GM18867 (cell line): ENCODE measurements around the gene AGAP1.

Source experiments
- ATAC-seq: cut with Tn5 transposase; IDR thresholded peaks from one replicate; pipeline ENCODE4 v1.9.1; 2021; ENCODE audit warnings: mild to moderate bottlenecking, moderate library complexity; ENCODE audit not compliant: unreplicated experiment

Gene AGAP1

DNA sequence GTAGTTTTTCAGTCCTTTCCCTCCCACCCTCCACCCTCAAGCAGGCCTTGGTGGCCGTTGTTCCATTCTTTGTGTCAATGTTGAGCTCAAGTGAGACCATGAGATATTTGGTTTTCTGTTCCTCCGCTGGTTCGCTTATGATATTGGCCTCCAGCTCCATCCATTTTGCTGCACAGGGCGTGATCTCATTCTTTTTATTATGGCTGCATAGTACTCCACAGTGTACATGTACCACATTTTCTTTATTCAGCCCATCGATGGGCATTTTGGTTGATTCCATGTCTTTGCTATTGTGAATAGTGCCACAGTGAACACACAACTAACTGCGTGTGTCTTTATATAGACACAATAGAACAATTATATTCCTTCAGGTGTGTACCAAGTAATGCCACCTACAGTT is 14.1 kb downstream of the AGAP1 start:
- no peak for ATAC-seq

DNA sequence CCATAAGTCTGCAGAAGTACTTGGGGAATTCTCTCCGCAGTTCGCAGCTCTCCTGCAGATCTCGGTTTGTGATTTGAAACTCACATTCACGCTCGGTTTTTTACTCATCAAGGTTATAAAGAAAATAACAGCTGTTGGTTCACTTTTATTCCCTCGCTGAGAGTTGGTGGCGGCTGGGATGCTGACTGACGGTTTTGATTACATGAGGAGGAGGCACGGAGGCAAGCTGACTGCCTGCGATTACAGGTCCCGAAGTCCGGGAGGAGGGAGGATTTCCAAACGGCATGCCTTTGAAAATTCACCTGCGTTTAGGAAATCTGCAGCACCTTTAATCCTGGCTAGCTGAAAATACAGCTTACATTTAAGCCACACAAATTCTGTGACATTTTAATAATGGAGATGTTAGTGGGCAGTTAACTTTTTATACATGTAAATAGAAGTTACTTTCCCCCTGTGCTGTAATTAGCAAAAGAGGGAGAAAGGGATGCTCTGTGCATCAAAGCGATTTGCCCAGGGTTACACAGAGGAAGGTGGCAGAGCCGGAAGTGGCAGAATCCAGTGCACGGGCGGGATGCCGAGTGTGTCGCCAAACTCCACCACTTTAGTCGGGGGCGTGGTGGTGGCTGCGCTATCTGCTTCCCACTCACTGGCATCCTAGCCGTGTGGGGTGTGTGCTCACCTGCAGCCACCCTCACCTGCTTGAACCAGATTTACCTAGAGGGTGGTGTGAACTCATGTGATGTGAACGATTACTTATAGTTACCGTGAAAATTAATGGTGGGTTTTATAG is 14.7 kb downstream of the AGAP1 start:
- ATAC-seq: no peak

DNA sequence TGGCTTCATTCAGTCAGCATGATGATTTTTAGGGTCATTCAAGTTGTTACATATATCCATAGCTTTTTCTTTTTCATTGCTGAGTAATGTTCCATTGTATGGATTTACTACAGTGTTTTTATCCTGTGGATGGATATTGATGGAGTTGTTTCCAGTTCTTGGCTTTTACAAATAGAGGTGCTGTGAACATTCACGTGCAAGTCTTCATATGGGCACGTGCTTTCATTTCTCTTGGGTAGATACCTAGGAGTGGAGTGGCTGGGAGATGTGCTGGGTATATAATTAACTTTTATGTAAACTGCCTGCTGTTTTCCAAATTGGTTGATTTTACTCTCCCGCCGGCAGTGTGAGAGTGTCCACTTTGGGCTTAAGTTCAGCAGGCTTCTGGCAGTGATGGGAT is 16.5 kb downstream of the AGAP1 start:
- no peak for ATAC-seq

DNA sequence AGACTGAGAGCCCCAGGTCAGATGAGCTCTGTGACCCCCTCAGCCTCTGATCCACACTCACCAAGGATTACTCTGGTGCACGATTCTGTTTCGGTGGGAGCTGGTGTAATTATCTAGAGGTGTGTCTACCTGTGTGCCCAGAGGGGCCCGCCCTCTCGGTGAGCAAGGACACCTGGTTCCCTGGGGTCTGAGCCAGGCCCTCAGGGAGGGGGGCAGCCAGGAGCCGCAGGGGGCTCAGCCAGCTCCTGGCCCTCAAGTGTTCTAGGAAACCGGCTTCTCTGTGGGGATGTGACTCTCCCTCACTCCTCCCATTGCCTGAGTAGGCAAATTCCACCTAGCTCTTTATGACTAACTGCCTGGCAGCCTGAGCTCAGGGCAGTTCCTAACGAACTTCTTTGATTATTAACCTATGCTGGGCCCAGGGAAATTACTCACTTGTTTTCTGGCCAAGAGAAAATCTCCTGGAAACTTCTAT is 17.4 kb downstream of the AGAP1 start:
- ATAC-seq: no peak

DNA sequence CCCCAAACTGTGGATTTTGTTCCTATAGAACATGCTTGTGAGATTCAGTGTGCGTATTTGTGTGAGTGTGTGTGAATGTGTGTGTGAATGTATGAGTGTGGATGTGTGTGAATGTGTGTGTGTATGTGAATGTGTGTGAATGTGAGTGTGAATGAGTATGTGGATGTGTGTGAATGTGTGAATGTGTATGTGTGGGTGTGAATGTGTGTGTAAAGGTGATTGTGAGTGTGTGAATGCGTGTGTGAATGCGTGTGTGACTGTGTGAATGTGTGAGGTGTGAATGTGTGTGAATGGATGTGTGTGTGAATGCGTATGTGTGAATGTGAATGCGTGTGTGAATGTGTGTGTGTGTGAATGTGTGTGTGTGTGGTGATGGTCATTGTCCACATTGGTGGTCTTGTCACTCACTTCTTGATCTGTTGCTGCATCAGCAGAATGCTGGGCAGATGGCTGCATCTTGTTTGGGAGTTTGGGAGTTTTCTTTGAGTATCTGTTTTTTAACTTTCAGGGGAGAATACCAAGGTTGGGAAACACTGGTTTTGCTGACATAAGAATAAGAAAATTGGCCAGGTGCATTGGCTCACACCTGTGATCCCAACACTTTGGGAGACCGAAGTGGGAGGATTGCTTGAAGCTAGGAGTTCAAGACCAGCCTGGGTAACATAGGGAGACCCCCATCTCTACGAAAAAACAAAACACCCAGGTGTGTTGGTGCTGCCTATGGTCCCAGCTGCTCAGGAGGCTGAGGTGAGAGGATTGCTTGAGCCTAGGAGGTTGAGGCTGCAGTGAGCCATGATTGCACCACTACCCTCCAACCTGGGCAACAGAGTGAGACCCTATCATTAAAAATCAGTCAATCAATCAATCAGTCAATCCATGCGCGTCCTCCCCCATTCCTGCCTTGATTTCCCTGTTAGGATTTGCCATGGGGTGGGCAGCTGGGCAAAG is 18.2 kb downstream of the AGAP1 start:
- ATAC-seq: no peak

DNA sequence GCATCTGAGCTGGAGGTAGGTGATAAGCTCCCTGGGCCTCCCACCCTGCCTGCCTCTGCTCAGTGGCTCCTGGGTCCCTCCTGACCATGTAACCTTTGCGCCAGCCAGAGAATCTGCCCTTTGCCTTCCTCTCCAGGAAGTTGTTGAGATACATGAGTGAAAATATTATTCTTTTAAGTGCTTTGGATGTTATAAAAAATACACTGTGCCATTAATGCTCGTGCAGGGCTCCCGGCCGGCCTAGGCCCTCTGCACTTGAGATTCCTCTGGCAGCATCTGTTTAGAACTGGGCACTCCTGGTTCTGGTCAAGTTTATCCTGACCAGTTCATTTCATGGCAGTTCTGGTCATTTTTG is 18.8 kb downstream of the AGAP1 start:
- no peak for ATAC-seq

DNA sequence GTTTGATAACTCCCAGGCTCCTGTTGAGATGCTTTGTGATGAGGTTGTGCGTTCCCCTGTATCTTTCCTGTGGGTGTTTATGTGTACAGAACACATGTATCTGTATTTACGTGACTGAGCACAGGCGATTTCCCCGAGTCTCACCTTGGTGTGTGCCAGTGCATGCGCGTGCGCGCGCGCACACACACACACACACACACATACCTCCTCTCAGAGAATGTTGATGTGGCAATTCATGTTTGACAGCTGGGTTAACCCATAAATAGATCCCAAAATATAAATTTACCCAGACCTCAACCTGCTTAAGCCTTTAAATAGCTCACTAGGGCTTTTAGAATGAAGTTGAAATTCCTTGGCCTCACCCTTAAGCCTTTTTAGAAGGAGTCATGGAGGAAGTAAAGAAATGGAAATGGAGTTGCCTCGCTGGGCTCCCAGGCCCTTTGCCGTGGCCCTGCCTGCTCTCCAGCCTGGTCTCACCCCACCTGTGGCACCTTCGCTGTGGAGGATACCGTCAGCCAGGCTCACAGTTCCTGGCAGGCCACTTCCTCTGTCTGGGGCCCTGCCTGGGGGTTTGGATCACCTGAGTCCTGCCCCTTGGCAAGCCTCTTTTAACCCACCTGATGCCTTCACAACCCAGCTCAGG is 20.3 kb downstream of the AGAP1 start:
- ATAC-seq: no peak

DNA sequence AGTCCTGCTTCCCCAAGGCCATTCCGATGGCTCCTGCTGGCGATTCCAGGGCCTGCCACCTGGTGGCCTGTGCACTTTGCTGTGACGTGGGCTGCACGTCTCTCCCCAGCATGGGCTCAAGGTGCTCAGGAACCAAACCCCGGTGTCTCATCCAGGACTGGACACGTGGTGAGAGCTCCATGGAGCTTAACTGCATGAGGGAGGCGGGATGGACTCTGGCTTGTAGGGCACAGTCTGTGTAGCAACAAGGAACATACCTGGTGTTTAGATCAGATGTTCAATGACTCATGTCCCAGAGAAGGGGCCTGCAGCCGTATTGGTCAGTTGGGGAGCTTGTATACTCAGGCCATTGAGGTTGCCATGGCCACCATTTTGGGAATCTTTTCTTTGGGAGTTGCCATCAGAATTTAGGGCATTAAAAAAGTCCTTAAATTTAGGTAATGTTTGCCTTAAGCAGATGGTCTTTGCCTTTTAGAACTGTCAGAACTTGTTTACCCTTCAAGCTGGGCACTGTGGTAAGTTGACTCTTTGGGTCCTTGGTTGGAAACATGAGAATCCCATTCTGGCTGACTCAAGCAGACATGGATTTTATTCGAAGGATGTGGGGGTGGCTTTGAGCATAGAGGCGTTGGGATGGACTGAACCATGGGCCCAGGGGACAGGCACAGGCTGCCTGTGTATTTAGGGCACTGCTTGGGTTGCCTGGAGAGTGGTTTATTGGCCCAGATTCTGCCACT is 21.0 kb downstream of the AGAP1 start:
- no peak for ATAC-seq

DNA sequence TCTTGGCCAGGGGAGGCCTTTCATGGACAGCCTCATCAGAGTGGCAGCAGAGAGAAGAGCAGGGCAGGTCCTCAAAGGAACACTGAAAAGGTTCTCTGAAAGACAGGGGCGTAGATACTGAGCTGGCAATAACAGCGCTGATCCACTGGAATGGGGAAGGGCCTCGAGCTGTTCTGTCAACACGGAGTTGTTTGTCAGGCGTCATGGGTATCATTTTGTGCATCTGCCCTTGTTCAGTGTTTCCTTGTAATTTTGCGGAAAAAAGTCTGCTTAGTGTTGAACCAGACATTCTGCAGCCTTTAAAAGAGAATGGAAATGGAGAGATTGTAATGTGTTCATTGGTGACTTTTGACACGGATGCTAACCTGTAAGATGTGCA is 21.5 kb downstream of the AGAP1 start:
- no peak for ATAC-seq

DNA sequence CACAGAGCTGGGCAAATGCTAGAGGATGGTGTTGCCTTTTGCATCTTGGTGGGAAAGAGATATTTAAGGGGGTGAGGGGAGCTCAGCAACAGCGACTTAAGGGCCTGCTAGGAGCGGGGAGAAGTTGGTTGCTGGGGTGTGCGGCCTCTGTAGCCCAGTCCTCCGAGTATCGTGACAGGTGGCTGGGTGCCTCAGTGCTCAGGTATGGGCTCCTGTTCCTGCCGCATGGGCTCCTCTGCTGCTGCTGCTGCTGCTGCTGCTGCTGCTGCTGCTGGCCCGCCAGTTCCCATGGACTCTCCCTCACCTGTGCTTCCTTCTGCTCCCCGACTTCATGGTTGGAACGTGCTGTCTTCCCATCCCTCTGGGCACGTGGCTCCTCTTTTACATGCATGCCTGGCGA is 22.0 kb downstream of the AGAP1 start:
- ATAC-seq: no peak

DNA sequence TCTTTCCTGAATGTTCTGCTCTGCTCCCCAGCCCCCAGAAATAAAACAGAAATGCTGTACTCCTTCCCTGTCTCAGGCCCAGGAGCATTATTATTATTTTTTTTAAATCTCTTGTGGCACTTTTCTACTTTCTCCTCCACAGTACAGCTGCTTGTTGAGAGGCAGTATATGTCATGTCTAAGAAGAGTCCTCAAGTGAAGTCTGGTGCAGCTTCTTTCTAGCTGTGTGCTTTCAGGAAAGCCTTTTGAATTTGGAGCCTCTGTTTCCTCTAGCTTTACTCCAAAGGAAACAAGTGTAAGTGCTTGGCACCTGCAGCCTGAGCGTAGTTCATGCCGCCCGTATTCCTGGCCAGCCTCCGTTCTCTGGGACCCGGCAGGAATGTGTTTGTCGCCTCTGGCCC is 22.4 kb downstream of the AGAP1 start:
- ATAC-seq: no peak

DNA sequence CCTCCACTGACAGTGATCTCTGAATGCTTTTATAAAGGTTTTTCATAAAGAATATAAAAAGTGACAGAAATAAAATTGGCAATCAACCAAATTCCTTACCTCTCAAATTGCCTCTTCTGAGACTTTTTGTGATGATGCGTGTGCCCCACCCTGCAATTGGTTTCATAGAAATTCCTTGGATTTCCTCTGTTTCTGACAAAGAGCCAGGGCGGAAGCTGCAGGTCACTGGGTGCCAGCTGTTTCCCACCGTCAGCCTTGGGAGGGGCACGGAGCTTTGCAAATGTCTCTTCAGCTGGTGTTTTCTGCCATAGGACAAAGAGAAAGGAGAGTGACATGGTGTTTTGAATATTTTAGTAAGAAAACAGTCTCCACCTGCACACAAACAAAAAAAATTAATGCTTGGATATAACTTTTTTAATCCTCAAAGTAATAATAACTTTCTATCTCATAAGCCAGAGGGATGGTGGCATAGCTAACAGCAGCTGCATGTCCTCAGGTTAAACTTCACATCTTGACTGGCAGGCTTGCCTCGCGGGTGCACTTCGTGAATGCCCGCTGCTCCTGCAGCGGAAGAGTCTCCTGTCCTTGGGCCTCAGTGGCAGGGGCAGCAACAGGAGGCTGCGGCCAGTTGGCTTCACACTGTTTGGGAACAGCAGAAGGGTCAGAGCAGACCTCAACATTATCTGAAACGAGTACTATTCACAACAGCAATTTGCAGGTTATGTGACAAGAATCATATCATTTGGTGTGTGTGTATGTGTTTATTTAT is 24.7 kb downstream of the AGAP1 start:
- ATAC-seq: no peak

DNA sequence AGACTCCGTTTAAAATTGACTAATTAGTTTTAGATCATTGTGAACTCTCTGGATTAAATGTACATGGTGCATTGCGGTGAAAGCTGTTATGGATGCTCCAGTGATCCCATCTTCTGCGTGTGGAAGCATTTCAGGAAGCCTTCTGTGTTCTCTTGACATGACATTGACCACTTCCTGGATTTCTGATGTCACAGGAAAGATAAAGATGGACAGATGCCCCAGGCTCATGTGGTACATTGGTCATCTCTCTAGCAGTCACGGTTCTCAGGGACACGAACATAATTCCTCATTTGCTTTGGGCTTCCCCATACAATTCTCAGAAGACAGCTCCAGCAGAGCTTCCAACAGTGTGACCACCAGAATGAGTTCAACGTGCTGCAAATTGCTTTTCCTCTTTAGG is 26.9 kb downstream of the AGAP1 start:
- ATAC-seq: no peak

DNA sequence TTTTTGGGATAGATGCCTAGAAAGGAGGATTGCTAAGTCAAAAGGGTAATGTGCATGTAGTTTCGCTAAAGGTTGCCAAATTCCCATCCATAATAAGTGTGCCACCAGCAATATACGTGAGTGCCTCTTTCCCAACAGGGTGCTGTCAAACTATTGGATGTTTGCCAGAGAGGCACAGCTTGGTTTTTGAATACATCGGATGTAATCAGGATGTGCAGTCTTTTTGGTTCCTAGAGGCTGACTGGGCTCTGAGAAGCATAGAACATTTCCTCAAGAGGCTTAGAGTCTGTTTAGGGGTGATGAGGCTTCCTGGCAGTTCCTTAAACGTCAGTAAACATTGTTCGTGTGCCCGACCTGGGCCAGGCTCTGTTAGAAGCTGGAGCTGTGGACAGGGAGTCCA is 28.0 kb downstream of the AGAP1 start:
- ATAC-seq: no peak

DNA sequence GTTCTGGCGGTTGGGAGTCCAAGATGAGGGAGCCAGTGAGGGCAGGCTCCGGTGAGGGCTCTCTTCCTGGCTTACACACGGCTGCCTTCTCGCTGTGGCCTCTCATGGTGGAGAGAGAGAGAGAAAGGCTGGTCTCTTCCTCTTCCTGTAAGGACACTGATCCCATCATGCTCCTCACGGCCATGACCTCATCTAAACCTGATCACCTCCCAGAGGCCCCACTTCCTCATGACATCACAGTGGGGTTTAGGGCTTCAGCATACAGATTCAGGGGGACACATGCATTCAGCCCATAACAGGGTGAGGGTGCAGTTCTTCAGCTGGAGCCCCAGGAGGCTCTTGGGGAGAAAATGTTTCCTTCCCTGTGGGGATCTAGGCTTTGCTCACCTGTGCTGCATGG is 29.2 kb downstream of the AGAP1 start:
- no peak for ATAC-seq

DNA sequence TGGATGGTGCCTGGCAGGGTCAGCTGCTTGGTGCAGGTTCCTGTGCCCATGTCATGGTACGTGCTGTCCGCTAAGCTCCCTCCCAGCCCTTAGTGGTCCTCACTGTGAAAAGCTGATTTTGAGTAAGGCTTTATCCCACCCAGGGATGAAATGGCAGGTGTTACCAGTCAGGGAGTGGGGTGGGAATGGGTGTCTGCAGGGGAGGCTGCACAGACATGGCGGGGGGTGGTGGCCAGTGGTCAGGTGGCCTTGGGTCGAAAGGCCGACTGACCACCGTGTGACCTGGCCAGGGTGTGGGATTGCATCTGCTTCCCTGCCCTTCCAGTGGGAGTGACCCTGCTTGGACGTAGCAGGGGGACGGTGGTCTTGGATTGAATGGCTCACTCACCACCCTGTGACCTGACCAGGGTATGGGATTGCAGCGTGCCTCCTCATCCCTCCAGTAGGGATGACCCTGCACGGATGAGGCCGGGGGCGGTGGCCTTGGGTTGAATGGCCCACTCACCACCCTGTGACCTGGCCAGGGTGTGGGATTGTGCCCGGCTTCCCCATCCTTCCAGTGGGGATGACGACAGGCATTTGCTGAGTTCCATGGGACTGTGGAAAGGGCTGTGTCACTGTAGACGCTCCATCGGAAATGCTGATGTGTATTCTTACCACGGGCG is 29.8 kb downstream of the AGAP1 start:
- no peak for ATAC-seq

DNA sequence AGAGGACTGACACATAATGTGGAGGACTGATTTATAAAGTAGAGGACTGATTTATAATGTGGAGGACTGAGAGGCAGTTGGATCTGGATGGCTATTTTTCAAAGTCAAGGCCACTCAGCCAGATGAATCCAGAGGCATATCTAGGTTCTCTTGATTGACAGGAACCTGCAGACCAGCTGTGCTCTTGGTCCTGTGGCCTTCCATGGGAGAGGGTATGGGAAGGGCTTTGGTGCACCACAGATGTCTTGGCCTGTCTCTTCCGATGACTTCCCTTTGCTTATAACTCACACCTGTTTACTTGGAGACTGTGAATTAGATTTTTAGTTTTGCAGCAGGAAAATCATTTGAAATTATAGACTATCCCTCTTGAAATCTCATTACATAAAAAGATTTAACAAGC is 32.3 kb downstream of the AGAP1 start:
- no peak for ATAC-seq

DNA sequence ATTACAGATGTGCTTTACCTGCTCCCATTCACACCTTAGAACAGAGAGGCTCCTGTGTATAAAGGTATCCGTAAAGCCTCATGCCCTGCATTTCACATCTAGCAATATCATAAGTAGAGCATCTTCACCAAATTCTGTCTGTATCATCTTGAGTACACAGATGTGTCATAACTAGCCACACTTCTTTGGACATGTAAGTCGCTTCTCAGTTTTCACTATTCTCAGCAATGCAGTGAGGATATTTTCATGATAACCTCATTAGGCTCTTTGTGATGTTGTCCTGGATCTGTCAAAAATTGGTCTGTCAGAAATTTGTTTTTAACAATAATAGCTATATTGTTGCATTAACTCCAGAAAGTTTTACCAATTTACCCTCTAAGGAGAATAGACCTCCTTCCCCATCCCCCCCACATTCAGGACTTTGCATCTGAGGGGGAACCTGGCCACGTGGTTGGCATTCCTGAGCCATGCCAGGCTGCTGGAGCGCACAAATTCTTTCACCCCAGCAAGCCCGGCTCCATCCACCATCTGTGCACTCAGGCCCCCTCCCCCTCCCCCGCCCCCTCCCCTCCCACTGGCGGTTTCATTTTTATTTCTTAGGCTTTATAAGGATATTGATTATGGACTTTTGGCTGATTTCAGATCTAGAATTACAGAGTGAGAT is 34.1 kb downstream of the AGAP1 start:
- no peak for ATAC-seq

DNA sequence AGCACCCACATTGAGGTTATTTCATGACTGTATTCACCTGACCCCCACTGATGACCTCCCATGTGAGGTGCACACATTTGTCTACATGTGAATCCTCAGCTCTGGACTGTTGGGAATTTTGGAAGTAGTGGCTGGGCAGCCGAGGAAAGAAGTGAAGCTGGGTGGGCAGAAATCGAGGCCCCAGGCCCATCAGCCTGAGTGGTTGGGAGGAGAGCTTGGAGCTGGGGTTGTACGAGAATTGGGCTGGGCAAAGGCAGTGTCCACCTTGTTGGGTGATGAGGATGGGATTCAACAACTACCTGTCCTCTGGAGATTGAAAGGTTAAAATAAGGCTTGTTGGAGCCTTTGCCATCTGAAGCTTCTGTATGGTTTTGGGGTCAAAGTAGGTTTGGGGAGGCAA is 35.8 kb downstream of the AGAP1 start:
- ATAC-seq: no peak
